GF-D8 (cell line): ENCODE measurements around the gene PHPT1.
"Not testable (repeated sequence)": the region's sequence is repeated elsewhere in the genome, so short reads cannot be mapped to it uniquely, and the experiment has no call there.

ENCODE experiments used
- DNase-seq: peaks from one replicate; lab custom pipeline; 2025; lab: John Stamatoyannopoulos, UW

PHPT1 gene

GRCh38 chr9:136823136-136824046, 25.8 kb upstream of the PHPT1 start:
- DNase-seq, result no peak

- DNase-seq, result no peak
Measured at GRCh38 chr9:136824496-136825225, 24.5 kb upstream of the PHPT1 start.

- no peak for DNase-seq
Measured at GRCh38 chr9:136825295-136826187, 23.7 kb upstream of the PHPT1 start.

- no peak for DNase-seq
Measured at GRCh38 chr9:136826188-136826541, 23.0 kb upstream of the PHPT1 start.

- no peak for DNase-seq
Measured at GRCh38 chr9:136826703-136827582, 22.3 kb upstream of the PHPT1 start.

GRCh38 chr9:136827794-136828473, 21.3 kb upstream of the PHPT1 start:
- no peak for DNase-seq

GRCh38 chr9:136828474-136829140, 20.6 kb upstream of the PHPT1 start:
- no peak for DNase-seq

- no peak for DNase-seq
Measured at GRCh38 chr9:136829412-136829811, 19.8 kb upstream of the PHPT1 start.

- no peak for DNase-seq
Measured at GRCh38 chr9:136829981-136830885, 19.0 kb upstream of the PHPT1 start.

GRCh38 chr9:136831002-136831719, 18.0 kb upstream of the PHPT1 start:
- no peak for DNase-seq

GRCh38 chr9:136831720-136832104, 17.5 kb upstream of the PHPT1 start:
- DNase-seq, result no peak

GRCh38 chr9:136832581-136832980, 16.6 kb upstream of the PHPT1 start:
- no peak for DNase-seq

GRCh38 chr9:136833381-136834048, 15.7 kb upstream of the PHPT1 start:
- DNase-seq, result not testable (repeated sequence)

GRCh38 chr9:136835162-136835931, 13.9 kb upstream of the PHPT1 start:
- DNase-seq, result no peak

GRCh38 chr9:136835932-136836904, 13.0 kb upstream of the PHPT1 start:
- DNase-seq, result no peak
